ENCODE results near the gene C16orf86.

Gene C16orf86

GRCh38 chr16:67653789-67654402 lies 12.7 kb upstream of the C16orf86 start:
- peaks cover 7% of the 10 kb centered on the region for H3K4me1 ChIP-seq (ENCODE audit: control insufficient read depth, low read length)
- TF ChIP-seq CTCF (IDR thresholded peaks at IDR 0.05; ENCODE audit: low read depth, low read length, poor library complexity, severe bottlenecking) (no peak), EZH2phosphoT487 (IDR thresholded peaks at IDR 0.05; ENCODE audit: borderline replicate concordance, low read length) (no peak)
- H3K9me3 ChIP-seq (ENCODE audit: control insufficient read depth, insufficient read depth, low read length) = no peaks in the 10 kb centered on the region
- H3K9me2 ChIP-seq (replicated peaks; ENCODE audit: control insufficient read depth, low read length) = no peaks in the 10 kb centered on the region
- peaks cover 11% of the 10 kb centered on the region for H3K79me2 ChIP-seq (ENCODE audit: control insufficient read depth, low read length)
- no peak overlapping the region for H3K27ac ChIP-seq (ENCODE audit: low read depth, low read length)
- no peak overlapping the region for H3K4me2 ChIP-seq (ENCODE audit: low read length)
- H3K4me3 ChIP-seq (ENCODE audit: low read length) = no peak overlapping the region
- H3K27me3 ChIP-seq (ENCODE audit: control insufficient read depth, low read length) = no peaks in the 10 kb centered on the region
- H3K36me3 ChIP-seq (ENCODE audit: control insufficient read depth, low read length) = peaks cover 79% of the 10 kb centered on the region
- no peaks in the 10 kb centered on the region for H4K20me1 ChIP-seq (ENCODE audit: control insufficient read depth, insufficient read depth, low read depth, low read length)
- H3F3A ChIP-seq (ENCODE audit: control insufficient read depth, insufficient read depth) = peaks cover 3% of the 10 kb centered on the region; the same call in 1 of the 2 replicates

- no peaks in the 10 kb centered on the region for H3K9me3 ChIP-seq (ENCODE audit: control insufficient read depth, insufficient read depth, low read length)
- peaks cover 79% of the 10 kb centered on the region for H3K36me3 ChIP-seq (ENCODE audit: control insufficient read depth, low read length)
- TF ChIP-seq CTCF (IDR thresholded peaks at IDR 0.05; ENCODE audit: low read depth, low read length, poor library complexity, severe bottlenecking) (no peak), EZH2phosphoT487 (IDR thresholded peaks at IDR 0.05; ENCODE audit: borderline replicate concordance, low read length) (no peak)
- H3K27ac ChIP-seq (ENCODE audit: low read depth, low read length) = no peak overlapping the region
- H3K9me2 ChIP-seq (replicated peaks; ENCODE audit: control insufficient read depth, low read length) = no peaks in the 10 kb centered on the region
- peaks cover 3% of the 10 kb centered on the region; the same call in 1 of the 2 replicates for H3F3A ChIP-seq (ENCODE audit: control insufficient read depth, insufficient read depth)
- no peak overlapping the region for H3K4me3 ChIP-seq (ENCODE audit: low read length)
- no peak overlapping the region for H3K4me2 ChIP-seq (ENCODE audit: low read length)
- peaks cover 3% of the 10 kb centered on the region; the same call in 1 of the 2 replicates for H4K20me1 ChIP-seq (ENCODE audit: control insufficient read depth, insufficient read depth, low read depth, low read length)
- H3K27me3 ChIP-seq (ENCODE audit: control insufficient read depth, low read length) = no peaks in the 10 kb centered on the region
- H3K4me1 ChIP-seq (ENCODE audit: control insufficient read depth, low read length) = peaks cover 13% of the 10 kb centered on the region
- H3K79me2 ChIP-seq (ENCODE audit: control insufficient read depth, low read length) = peaks cover 17% of the 10 kb centered on the region
Observed at GRCh38 chr16:67654403-67654911, 12.2 kb upstream of the C16orf86 start.

- no peak overlapping the region for H3K4me3 ChIP-seq (ENCODE audit: low read length)
- no peaks in the 10 kb centered on the region for H3K9me2 ChIP-seq (replicated peaks; ENCODE audit: control insufficient read depth, low read length)
- H4K20me1 ChIP-seq (ENCODE audit: control insufficient read depth, insufficient read depth, low read depth, low read length) = peaks cover 4% of the 10 kb centered on the region; the same call in 1 of the 2 replicates
- peaks cover 77% of the 10 kb centered on the region for H3K36me3 ChIP-seq (ENCODE audit: control insufficient read depth, low read length)
- no peak overlapping the region for H3K4me2 ChIP-seq (ENCODE audit: low read length)
- peaks cover 22% of the 10 kb centered on the region for H3K79me2 ChIP-seq (ENCODE audit: control insufficient read depth, low read length)
- no peak for TF ChIP-seq EZH2phosphoT487 (IDR thresholded peaks at IDR 0.05; ENCODE audit: borderline replicate concordance, low read length)
- no peak for TF ChIP-seq CTCF (IDR thresholded peaks at IDR 0.05; ENCODE audit: low read depth, low read length, poor library complexity, severe bottlenecking)
- no peak overlapping the region for H3K27ac ChIP-seq (ENCODE audit: low read depth, low read length)
- peaks cover 3% of the 10 kb centered on the region; the same call in 1 of the 2 replicates for H3F3A ChIP-seq (ENCODE audit: control insufficient read depth, insufficient read depth)
- H3K9me3 ChIP-seq (ENCODE audit: control insufficient read depth, insufficient read depth, low read length) = no peaks in the 10 kb centered on the region
- H3K27me3 ChIP-seq (ENCODE audit: control insufficient read depth, low read length) = no peaks in the 10 kb centered on the region
- H3K4me1 ChIP-seq (ENCODE audit: control insufficient read depth, low read length) = peaks cover 13% of the 10 kb centered on the region
Observed at GRCh38 chr16:67655363-67655762, 11.3 kb upstream of the C16orf86 start.

Data from DOHH2 (cell line).